ENCODE measurements around the gene SWAP70.

GRCh38 chr11:9718147-9718546 is 54.3 kb downstream of the SWAP70 start:
- TF ChIP-seq CTCF (IDR thresholded peaks at IDR 0.05 in 8 of 11, conservative IDR thresholded peaks at IDR 0.05 in 3 of 11): no peak
- TF ChIP-seq POLR2A (IDR thresholded peaks at IDR 0.05): no peak

All from spleen (tissue), 7 donors.